Stimulated activated CD8-positive, alpha-beta memory T cell treated with anti-CD3 and anti-CD28 coated beads, Interleukin-12 subunit alpha, Interleukin-12 subunit beta, amount 100 ng/mL, for 1 hour (primary cell): ENCODE data around the gene CNOT9.

ENCODE experiments used
- DNase-seq: peaks from one replicate; pipeline ENCODE4 v3.0.0-alpha.2; 2020; ENCODE audit warnings: low read depth

CNOT9 gene

DNA sequence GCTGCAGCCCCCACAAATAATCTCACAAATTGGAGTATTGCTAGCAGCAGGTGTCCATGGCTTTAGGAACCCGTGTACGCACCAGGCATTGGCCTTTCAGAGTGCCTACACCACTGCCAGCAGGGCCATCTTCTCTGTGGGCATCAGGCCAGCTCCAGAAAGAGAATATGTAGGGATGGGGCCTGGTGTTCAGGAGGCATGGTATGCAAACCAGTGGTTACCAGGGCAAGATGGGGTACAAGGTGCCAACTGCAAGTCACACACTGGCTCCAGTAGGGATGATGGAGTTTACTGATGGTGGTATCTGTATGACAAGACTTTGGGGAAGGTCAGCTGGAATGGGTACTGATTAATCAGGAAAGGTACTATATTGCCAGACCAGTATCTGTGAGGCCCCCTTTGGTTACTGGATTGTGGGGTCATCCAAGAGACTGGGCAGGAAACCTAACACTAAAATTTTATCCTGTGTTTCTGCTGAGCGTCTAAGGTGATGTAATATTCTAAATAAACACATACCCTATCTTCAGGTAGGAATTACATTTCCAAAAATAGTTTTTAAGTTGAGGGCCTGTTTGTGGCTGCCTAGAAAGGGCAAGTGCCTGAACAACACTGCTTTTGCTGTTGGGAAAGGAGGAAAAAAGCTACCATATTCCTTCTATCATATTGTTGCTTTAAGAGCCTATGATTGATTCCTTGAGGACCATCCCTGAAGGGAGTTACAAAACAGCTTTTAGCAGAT, 9.0 kb downstream of the CNOT9 start:
- no peak for DNase-seq

DNA sequence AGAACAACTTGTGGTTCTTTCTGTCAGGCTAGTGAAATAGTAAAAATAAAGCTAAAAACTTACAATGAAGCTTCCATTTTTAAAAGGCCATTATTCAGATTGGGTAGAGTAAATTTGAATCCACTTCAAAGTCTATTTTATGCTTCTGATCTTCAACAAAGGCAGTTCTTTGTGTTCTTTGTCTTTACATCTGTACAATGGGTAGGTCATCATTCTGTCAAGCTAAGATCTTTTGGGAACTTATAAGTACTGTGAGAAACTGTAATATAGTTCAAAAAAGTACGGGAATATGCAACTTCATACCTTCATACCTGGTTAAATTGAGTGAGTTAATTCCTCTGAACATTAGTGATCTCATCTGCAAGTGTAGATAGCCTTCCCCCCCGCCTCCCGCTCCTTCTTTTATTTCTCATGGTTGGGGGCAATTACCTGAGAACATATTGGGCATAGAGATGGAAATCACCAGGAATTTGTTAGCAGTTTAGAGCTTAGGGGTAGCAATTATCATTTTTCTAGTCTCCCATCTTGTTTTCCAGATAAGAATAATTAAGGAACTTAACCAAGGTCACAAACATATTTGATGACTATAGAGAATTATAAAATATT, 9.7 kb downstream of the CNOT9 start:
- no peak for DNase-seq

GRCh38 chr2:218582076-218582475, 13.4 kb downstream of the CNOT9 start:
- no peak for DNase-seq

DNA sequence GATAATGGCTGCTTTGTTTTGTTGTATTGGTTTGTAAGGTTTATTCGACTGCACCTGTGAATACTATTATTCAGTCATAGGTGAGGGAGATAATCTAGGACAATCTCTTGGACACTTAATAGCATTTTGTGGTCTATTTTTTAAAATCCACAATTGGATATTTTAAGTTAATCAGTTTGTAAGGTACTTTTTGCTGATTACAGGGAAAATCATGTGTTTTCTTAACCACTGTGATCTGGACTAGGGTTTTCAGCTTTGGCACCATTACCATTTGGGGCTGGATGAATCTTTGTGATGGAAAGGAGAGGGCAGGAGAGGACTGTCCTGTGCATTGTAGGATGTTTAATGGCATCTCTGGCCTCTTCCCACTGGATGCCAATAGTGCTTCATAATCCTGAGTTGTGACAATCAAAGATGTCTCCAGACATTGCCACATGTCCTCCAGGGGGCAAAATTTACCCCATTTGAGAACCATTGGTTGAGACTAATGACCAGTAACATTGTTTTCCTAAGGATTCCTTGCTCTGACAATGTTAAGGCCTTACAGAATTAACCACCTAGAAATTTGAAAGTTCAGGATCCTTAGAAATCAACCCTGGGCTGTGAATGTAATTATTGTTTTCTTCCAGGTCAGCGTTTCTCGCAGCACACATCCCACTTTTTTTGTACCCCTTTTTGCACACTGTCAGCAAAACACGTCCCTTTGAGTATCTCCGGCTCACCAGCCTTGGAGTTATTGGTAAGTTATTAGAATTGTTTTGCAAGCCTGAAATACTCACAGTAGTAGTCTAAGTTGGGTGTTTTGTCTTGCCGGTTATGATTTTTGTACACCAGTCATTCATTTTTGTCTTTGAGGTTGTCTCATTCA, 15.6 kb downstream of the CNOT9 start:
- no peak for DNase-seq

DNA sequence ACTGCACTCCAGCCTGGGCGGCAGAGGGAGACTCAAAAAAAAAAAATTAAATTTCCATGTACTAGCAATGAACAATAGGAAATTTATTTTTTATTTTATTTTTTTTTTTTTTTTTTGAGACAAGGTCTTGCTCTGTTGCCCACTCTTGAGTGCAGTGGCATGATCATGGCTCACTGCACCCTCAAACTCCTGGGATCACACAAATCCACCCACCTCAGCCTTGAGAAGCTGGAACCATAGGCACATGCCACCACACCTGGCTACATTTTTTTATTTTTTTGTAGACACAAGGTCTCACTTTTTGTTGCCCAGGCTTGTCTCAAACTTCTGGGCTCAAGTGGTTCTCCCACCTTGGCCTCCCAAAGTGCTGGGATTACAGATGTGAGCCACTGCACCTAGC, 16.9 kb downstream of the CNOT9 start:
- no peak for DNase-seq

GRCh38 chr2:218605432-218605831, 36.8 kb downstream of the CNOT9 start:
- DNase-seq: no peak

DNA sequence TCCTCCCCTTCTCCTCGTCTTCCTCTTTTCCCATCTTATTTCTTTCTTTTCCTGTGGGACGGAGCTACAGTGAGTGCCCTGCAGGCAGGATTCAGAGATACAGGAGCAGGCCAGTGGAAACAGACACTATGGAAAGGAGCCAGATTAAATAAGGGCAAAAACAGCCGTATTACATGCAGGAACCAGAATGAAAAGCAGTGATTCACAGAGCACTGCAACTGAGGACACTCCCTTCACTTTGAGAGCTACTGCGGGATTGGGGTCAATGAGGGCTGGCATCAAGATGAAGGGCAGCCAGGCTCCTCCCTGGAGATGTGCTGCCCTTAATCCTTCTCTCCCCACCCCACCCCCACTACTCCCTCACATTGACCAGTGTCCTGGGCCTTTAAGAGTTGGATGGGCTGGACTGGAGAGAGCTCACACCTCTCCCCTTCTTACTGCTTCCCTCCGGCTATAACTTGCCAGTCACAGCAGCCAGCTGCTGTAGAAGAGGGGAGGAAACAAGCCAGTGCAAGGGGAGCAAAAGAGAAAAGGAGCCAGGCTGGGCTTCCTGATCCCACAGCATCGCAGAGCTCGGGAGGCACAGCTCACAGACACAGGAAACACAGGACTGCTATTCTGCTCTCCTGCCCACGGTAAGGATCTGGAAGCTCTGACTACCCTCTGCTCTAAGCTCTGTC, 38.9 kb downstream of the CNOT9 start, which contains the start of gene PLCD4:
Gene PLCD4, plus strand, starts transcription at position 464 of the 680 bp plus-strand sequence. CDS start 7,841 bp downstream, outside the sequence.
- DNase-seq: no peak

DNA sequence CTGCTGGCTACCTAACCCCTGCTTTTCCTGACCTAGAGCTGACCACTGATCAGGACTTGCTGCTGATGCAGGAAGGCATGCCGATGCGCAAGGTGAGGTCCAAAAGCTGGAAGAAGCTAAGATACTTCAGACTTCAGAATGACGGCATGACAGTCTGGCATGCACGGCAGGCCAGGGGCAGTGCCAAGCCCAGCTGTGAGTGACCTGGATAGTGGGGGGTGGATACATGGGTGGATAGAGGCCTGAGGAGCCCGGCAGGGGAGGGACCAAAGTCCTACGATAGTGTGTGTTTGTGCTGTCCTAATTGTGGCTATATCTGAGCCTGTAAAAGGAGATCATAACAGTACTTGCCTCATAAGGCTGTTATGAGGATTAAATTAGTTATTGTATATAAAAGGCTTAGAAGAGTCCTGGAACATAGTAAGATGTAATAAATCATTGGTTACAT, 47.3 kb downstream of the CNOT9 start:
- no peak for DNase-seq

GRCh38 chr2:218618102-218618860, 49.6 kb downstream of the CNOT9 start:
- no peak for DNase-seq

DNA sequence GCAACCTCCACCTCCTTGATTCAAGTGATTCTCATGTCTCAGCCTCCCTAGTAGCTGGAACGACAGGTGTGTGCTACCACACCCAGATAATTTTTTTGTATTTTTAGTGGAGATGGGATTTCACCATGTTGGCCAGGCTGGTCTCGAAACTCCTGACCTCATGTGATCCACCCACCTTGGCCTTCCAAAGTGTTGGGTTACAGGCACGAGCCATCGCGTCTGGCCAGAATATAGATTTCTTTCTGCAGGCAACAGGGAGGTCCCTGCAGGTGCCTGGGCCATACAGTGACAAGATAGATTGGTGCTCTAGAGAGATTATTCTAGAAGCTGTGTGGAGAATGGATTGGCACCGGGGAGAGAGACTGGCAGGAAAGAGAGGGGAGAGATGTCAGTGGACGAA, 52.4 kb downstream of the CNOT9 start:
- DNase-seq: no peak

DNA sequence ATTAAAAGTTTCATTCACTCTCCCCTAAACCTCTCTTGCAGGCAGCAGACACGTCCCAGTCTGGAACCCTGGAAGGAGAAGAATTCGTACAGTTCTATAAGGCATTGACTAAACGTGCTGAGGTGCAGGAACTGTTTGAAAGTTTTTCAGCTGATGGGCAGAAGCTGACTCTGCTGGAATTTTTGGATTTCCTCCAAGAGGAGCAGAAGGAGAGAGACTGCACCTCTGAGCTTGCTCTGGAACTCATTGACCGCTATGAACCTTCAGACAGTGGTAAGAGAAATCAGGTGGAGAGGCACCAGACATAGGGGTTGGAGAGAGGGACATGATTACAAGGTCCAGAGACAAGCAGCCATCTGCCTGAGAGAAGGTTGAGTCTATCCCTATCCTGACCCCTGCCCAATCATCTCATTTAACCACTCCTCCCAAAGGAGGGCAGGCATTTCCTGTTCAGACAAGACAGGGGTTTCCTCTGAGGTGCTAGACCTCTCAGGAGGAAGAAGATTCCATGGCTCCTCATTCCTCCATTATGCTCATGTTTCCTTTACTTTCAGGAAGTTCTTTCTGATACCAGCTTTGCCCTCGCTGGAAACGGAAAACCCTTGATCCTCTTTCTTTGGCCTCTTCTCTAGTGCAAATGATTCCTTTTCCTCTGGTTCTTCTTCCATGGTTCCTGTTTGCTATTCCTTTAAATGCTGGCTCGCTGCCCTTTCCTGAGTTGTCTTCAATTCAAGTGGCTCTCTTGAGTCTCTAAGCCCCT, 54.1 kb downstream of the CNOT9 start:
- no peak for DNase-seq

DNA sequence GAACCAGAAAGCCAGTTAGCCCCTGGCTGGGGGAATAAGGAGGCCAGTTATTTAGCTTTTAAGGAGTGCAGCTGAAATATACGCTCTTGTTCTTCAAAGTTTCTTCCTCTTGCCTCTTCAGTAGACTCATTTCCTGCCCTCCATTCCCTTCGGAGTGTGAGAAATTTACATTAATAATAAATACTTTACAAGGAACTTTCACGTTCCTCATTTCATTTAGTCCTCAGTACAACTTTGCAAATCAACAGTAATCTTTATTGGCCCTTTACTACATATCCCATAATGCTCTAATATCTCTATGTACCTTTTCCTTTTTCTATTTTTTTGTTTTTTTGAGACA, 54.7 kb downstream of the CNOT9 start:
- DNase-seq: no peak

- no peak for DNase-seq
These were observed 57.7 kb downstream of the CNOT9 start for GRCh38 chr2:218626369-218626768.

DNA sequence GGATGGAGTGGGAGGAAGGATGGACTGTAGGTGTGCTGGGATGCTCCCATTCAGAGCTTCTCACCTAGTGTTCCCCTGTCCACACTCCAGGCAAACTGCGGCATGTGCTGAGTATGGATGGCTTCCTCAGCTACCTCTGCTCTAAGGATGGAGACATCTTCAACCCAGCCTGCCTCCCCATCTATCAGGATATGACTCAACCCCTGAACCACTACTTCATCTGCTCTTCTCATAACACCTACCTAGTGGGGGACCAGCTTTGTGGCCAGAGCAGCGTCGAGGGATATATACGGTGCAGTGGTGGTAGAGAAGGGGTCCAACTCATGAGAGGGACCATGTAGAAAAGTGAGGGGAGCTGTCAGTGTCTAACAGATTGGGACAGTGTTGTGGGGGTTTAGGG, 59.3 kb downstream of the CNOT9 start:
- no peak for DNase-seq

- no peak for DNase-seq
These were observed 63.2 kb downstream of the CNOT9 start for GRCh38 chr2:218631837-218632236.

- no peak for DNase-seq
These were observed 67.1 kb downstream of the CNOT9 start for GRCh38 chr2:218635719-218636118.

- DNase-seq: no peak
These were observed 69.7 kb downstream of the CNOT9 start for GRCh38 chr2:218638372-218638771.

GRCh38 chr2:218642121-218642656, 73.5 kb downstream of the CNOT9 start:
- no peak for DNase-seq

DNA sequence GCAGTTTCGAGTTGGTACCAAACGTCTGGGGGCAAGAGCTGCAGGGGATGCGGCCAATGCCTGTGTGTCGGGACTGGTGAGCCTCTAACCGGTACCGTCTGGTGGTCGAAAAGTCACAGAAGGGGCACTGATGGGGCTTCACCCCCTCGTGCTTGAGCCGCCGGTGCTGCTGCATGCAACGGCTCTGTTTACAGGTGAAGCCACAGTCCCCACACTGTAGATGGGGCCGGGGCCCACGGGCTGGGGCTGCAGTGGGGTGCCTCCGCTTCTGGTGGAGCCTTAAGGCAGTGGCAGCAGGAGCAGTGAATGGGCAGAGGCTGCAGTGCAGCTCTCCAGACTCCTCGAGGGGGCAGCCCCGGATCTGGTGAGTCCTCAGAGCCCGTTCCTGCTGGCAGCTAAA, 74.1 kb downstream of the CNOT9 start:
- no peak for DNase-seq

DNA sequence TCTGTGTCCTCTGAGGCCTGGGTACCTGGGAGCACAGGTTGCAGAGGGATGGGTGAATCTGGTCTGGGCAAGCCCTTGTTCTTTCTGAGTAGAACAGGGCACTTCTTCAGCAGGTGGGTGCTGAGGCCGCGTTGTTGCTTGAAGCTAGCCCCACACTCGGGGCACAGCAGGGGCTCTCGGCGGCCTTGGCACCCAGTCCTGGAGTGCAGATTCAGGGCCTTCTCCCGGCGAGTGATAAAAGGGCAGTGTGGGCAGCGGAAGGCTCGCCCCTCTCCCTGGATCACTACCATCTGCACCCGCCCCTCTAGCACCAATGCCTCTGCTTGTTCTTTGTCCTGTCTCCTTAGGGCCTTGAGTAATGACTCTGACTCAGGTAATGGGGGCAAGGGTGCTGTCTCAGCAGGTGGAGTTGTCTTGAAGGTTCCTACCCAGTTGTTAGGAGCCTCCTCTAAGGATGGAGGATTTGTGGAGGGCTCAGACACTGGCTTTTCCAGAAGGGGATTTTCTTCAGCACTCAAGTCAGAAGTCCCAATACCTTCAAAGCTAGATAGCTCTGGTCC, 75.2 kb downstream of the CNOT9 start:
- no peak for DNase-seq
